ENCODE results near the gene RNF207. TPM values are rescaled to one million over a fixed set of nuclear protein-coding genes. Genes with fewer than 3 reads are reported as not detected.

RNF207 gene
- total RNA-seq, 1 experiment from 2014 or later: 4.9 TPM

DNA sequence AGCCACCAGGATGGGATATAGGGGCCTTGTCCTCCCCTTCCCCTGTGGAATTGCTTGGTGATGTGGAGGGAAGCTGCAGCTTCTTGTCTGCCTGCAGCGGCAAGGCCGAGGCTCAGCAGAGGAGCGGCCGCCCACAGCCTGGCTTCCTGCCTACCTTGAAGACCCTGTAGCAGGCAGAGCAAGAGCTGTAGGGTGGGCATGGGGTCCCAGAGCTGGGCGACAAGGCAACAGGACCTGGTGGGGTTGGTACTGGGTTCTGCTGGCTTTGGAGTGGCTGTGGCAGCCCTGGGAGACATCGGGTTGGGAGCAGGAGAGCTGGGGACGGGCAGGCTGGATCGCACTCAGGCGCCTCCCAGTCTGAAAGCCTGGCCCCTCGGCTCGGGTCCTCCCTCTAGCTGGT lies 60.7 kb downstream of the RNF207 start:
- no peak overlapping the region for H3K18ac ChIP-seq (ENCODE audit: insufficient read length, low read depth, low read length)
- H3K4me2 ChIP-seq (ENCODE audit: insufficient read depth, insufficient read length, low read length): no peak overlapping the region
- H3K9me3 Mint-ChIP-seq: no peaks in the 10 kb centered on the region
- H3K36me3 Mint-ChIP-seq (ENCODE audit: insufficient read depth in 1 of 3, low read depth in 3 of 3): peaks cover 0 to 4% (median 0%) of the 10 kb centered on the region in 3 experiments; a peak in 1 of 7 replicates
- H2AK5ac ChIP-seq (ENCODE audit: insufficient read length, low read length): no peak overlapping the region
- no peak overlapping the region for H3T11ph ChIP-seq (ENCODE audit: low read length)
- H3K14ac ChIP-seq (ENCODE audit: insufficient read depth, low read length): no peak overlapping the region
- no peak overlapping the region for H2BK5ac ChIP-seq (ENCODE audit: insufficient read length, low read length)
- no CpG with 5 or more reads among the region's 11 CpGs for WGBS (ENCODE audit: extremely low coverage, insufficient read length, low lambda C conversion rate)
- H3K56ac ChIP-seq (ENCODE audit: insufficient read length, low read depth, low read length): no peak overlapping the region
- no peak overlapping the region for H2BK15ac ChIP-seq (ENCODE audit: low read depth, low read length)
- no peaks in the 10 kb centered on the region for H4K20me1 ChIP-seq (ENCODE audit: control insufficient read depth, insufficient read depth, insufficient read length)
- no peak overlapping the region for H3K23ac ChIP-seq (ENCODE audit: insufficient read length, low read depth, low read length)
- H3K4ac ChIP-seq (ENCODE audit: low read depth, low read length): no peak overlapping the region
- H3K27me3 Mint-ChIP-seq (ENCODE audit: low read depth): peaks cover 12% of the 10 kb centered on the region
- H3K23me2 ChIP-seq (ENCODE audit: insufficient read length, low read depth, low read length, poor library complexity, severe bottlenecking): no peaks in the 10 kb centered on the region
- H4K5ac ChIP-seq (ENCODE audit: insufficient read length, low read depth, low read length): no peak overlapping the region
- H4K8ac ChIP-seq (replicated peaks; ENCODE audit: insufficient read length, low read depth, low read length): no peak overlapping the region
- H3K27ac ChIP-seq (ENCODE audit: insufficient read length, low read depth, low read length): no peak overlapping the region
- H2BK20ac ChIP-seq (ENCODE audit: low read depth, low read length, poor library complexity, severe bottlenecking): no peak overlapping the region
- H3K79me2 ChIP-seq (ENCODE audit: insufficient read depth, low read length): no peaks in the 10 kb centered on the region
- H3K27me3 ChIP-seq (ENCODE audit: insufficient read depth, low read length): no peaks in the 10 kb centered on the region; the same call in 1 of the 2 replicates
- H2AFZ ChIP-seq (ENCODE audit: low read length): no peak overlapping the region
- TF ChIP-seq, protein P1, sequence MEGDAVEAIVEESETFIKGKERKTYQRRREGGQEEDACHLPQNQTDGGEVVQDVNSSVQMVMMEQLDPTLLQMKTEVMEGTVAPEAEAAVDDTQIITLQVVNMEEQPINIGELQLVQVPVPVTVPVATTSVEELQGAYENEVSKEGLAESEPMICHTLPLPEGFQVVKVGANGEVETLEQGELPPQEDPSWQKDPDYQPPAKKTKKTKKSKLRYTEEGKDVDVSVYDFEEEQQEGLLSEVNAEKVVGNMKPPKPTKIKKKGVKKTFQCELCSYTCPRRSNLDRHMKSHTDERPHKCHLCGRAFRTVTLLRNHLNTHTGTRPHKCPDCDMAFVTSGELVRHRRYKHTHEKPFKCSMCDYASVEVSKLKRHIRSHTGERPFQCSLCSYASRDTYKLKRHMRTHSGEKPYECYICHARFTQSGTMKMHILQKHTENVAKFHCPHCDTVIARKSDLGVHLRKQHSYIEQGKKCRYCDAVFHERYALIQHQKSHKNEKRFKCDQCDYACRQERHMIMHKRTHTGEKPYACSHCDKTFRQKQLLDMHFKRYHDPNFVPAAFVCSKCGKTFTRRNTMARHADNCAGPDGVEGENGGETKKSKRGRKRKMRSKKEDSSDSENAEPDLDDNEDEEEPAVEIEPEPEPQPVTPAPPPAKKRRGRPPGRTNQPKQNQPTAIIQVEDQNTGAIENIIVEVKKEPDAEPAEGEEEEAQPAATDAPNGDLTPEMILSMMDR (conservative IDR thresholded peaks at IDR 0.05): no peak
- no peak overlapping the region for H4K91ac ChIP-seq (ENCODE audit: insufficient read length, low read depth, low read length)
- peaks cover 4 to 11% of the 10 kb centered on the region in 2 experiments for H3K4me1 Mint-ChIP-seq
- no peaks in the 10 kb centered on the region for H3K4me1 ChIP-seq (ENCODE audit: insufficient read depth, low read length)
- peak overlapping the region in 2 of 3 experiments; percentile 28 to 80; a peak in 2 of 7 replicates for H3K27ac Mint-ChIP-seq
- DNase-seq: no peak
- no peak overlapping the region for H2BK12ac ChIP-seq (ENCODE audit: insufficient read length, low read depth, low read length)
- H3K9ac ChIP-seq (ENCODE audit: extremely low read depth, insufficient read length, low read length): no peak overlapping the region
- H3K4me3 Mint-ChIP-seq: no peak overlapping the region
- no peak overlapping the region for H2BK120ac ChIP-seq (ENCODE audit: low read depth, low read length, poor library complexity, severe bottlenecking)
- no peaks in the 10 kb centered on the region for H3K9me3 ChIP-seq (ENCODE audit: control insufficient read depth, low read depth, low read length)
- no peaks in the 10 kb centered on the region for H3K79me1 ChIP-seq (ENCODE audit: insufficient read depth, low read depth, low read length, poor library complexity, severe bottlenecking)
